ENCODE measurements around the gene ACTL6B.

The ACTL6B gene

GRCh38 chr7:100682991-100683658 lies 26.9 kb upstream of the ACTL6B start:
- TF ChIP-seq TARDBP (IDR thresholded peaks at IDR 0.05) = no peak
- TF ChIP-seq ZNF384 (IDR thresholded peaks at IDR 0.05) = no peak
- no peak for TF ChIP-seq FOXA1 (IDR thresholded peaks at IDR 0.05)
- no peak for TF ChIP-seq PKNOX1 (IDR thresholded peaks at IDR 0.05)
- TF ChIP-seq CTBP1 (IDR thresholded peaks at IDR 0.05; ENCODE audit: borderline replicate concordance) = no peak
- TF ChIP-seq BHLHE40 (IDR thresholded peaks at IDR 0.05; ENCODE audit: borderline replicate concordance) = no peak
- TF ChIP-seq SP1 (IDR thresholded peaks at IDR 0.05) = no peak
- TF ChIP-seq HDGF (IDR thresholded peaks at IDR 0.05; ENCODE audit: borderline replicate concordance) = no peak
- TF ChIP-seq ELF4 (IDR thresholded peaks at IDR 0.05) = no peak
- TF ChIP-seq NFRKB (IDR thresholded peaks at IDR 0.05) = no peak
- no peak for TF ChIP-seq SUZ12 (IDR thresholded peaks at IDR 0.05)
- no peak for TF ChIP-seq LEF1 (IDR thresholded peaks at IDR 0.05; ENCODE audit: borderline replicate concordance)
- no peak for DNase-seq (ENCODE audit: extremely low spot score)
- POLR2A ChIA-PET = interaction anchor here (0.7 to 1.5 kb wide), 4 partner anchors 8 to 71 kb away, joined by 3 to 4 read pairs (median 3); partner anchors contain the start of genes GNB2 and MOSPD3
- CTCF ChIA-PET = interaction anchor here (0.7 to 1.2 kb wide), 2 partner anchors 23 to 54 kb away, joined by 3 read pairs; partner anchors contain the start of gene POP7

- TF ChIP-seq SUZ12 (IDR thresholded peaks at IDR 0.05) = no peak
- TF ChIP-seq ARNT (IDR thresholded peaks at IDR 0.05) = no peak
- no peak for TF ChIP-seq FOXA1 (IDR thresholded peaks at IDR 0.05)
- TF ChIP-seq CTBP1 (IDR thresholded peaks at IDR 0.05; ENCODE audit: borderline replicate concordance) = no peak
- CTCF ChIA-PET = no interaction called here
- POLR2A ChIA-PET = interaction anchor here (0.7 to 1.5 kb wide), 3 partner anchors 8 to 70 kb away, joined by 3 to 4 read pairs (median 3); partner anchors contain the start of genes GNB2 and MOSPD3
- no peak for DNase-seq (ENCODE audit: extremely low spot score)
Measured at GRCh38 chr7:100682228-100682741, 26.0 kb upstream of the ACTL6B start.

- POLR2A ChIA-PET = interaction anchor here (1.3 to 1.5 kb wide), 2 partner anchors 10 to 24 kb away, joined by 6 to 9 read pairs; partner anchors contain the start of gene POP7
- CTCF ChIA-PET = interaction anchor here (0.9 to 1.2 kb wide), 2 partner anchors 10 to 12 kb away, joined by 3 read pairs; no protein-coding TSS in a partner anchor
Measured at GRCh38 chr7:100681491-100682227, 25.4 kb upstream of the ACTL6B start.

GRCh38 chr7:100680576-100681271 lies 24.5 kb upstream of the ACTL6B start:
- no peak for DNase-seq (ENCODE audit: extremely low spot score)
- TF ChIP-seq FOXK2 (IDR thresholded peaks at IDR 0.05) (no peak), ELF4 (IDR thresholded peaks at IDR 0.05) (no peak), SUZ12 (IDR thresholded peaks at IDR 0.05) (no peak), HDGF (IDR thresholded peaks at IDR 0.05; ENCODE audit: borderline replicate concordance) (no peak), PKNOX1 (IDR thresholded peaks at IDR 0.05) (no peak), NFRKB (IDR thresholded peaks at IDR 0.05) (no peak), ARNT (IDR thresholded peaks at IDR 0.05) (no peak), FOXM1 (IDR thresholded peaks at IDR 0.05; ENCODE audit: borderline replicate concordance) (no peak), CTBP1 (IDR thresholded peaks at IDR 0.05; ENCODE audit: borderline replicate concordance) (no peak), FOXA1 (IDR thresholded peaks at IDR 0.05) (no peak), BHLHE40 (IDR thresholded peaks at IDR 0.05; ENCODE audit: borderline replicate concordance) (no peak), SP1 (IDR thresholded peaks at IDR 0.05) (no peak), L3MBTL2 (conservative IDR thresholded peaks at IDR 0.05) (no peak), ZNF384 (IDR thresholded peaks at IDR 0.05) (no peak), LEF1 (IDR thresholded peaks at IDR 0.05; ENCODE audit: borderline replicate concordance) (no peak), TARDBP (IDR thresholded peaks at IDR 0.05) (no peak)
- POLR2A ChIA-PET = interaction anchor here (1.1 to 1.5 kb wide), 3 partner anchors 11 to 142 kb away, joined by 3 to 9 read pairs (median 6); partner anchors contain the start of genes AGFG2 and POP7
- CTCF ChIA-PET = interaction anchor here (0.9 to 1.2 kb wide), 2 partner anchors 11 to 12 kb away, joined by 3 read pairs; no protein-coding TSS in a partner anchor

More at GRCh38 chr7:100681491-100682227, 25.4 kb upstream of the ACTL6B start:
- no peak for DNase-seq (ENCODE audit: extremely low spot score)
- no peak for TF ChIP-seq TARDBP (IDR thresholded peaks at IDR 0.05)
- no peak for TF ChIP-seq L3MBTL2 (conservative IDR thresholded peaks at IDR 0.05)
- TF ChIP-seq HDGF (IDR thresholded peaks at IDR 0.05; ENCODE audit: borderline replicate concordance) = no peak
- no peak for TF ChIP-seq CTBP1 (IDR thresholded peaks at IDR 0.05; ENCODE audit: borderline replicate concordance)

GRCh38 chr7:100679927-100680575 lies 23.8 kb upstream of the ACTL6B start:
- DNase-seq (ENCODE audit: extremely low spot score) = no peak
- POLR2A ChIA-PET = interaction anchor here (1.1 to 1.5 kb wide), 3 partner anchors 12 to 141 kb away, joined by 3 to 9 read pairs (median 6); partner anchors contain the start of genes AGFG2 and POP7
- CTCF ChIA-PET = interaction anchor here (1.2 kb wide), 1 partner anchor 12 kb away, joined by 3 read pairs; no protein-coding TSS in a partner anchor

More at GRCh38 chr7:100679927-100680575, 23.8 kb upstream of the ACTL6B start:
- TF ChIP-seq CTBP1 (IDR thresholded peaks at IDR 0.05; ENCODE audit: borderline replicate concordance) = no peak
- no peak for TF ChIP-seq SUZ12 (IDR thresholded peaks at IDR 0.05)
- no peak for TF ChIP-seq L3MBTL2 (conservative IDR thresholded peaks at IDR 0.05)
- no peak for TF ChIP-seq PKNOX1 (IDR thresholded peaks at IDR 0.05)
- no peak for TF ChIP-seq SP1 (IDR thresholded peaks at IDR 0.05)
- no peak for TF ChIP-seq FOXA1 (IDR thresholded peaks at IDR 0.05)
- no peak for TF ChIP-seq TARDBP (IDR thresholded peaks at IDR 0.05)
- TF ChIP-seq NFRKB (IDR thresholded peaks at IDR 0.05) = no peak
- no peak for TF ChIP-seq BHLHE40 (IDR thresholded peaks at IDR 0.05; ENCODE audit: borderline replicate concordance)
- TF ChIP-seq ARNT (IDR thresholded peaks at IDR 0.05) = no peak
- no peak for TF ChIP-seq LEF1 (IDR thresholded peaks at IDR 0.05; ENCODE audit: borderline replicate concordance)
- TF ChIP-seq ZNF384 (IDR thresholded peaks at IDR 0.05) = no peak

Measured in HEK293T (cell line).